Activated T-cell treated with anti-CD3 and anti-CD28 coated beads, Interleukin-2, amount 50 U/mL, for 1 hour (primary cell): Measurements from ENCODE around the gene ZNF556.
"Not testable (repeated sequence)": the region's sequence is repeated elsewhere in the genome, so short reads cannot be mapped to it uniquely, and the experiment has no call there.

ENCODE experiments used
- DNase-seq: peaks from one replicate; pipeline ENCODE4 v3.0.0-alpha.2; 2020

ZNF556 gene

GRCh38 chr19:2854849-2855248 lies 12.3 kb upstream of the ZNF556 start:
- no peak for DNase-seq

DNA sequence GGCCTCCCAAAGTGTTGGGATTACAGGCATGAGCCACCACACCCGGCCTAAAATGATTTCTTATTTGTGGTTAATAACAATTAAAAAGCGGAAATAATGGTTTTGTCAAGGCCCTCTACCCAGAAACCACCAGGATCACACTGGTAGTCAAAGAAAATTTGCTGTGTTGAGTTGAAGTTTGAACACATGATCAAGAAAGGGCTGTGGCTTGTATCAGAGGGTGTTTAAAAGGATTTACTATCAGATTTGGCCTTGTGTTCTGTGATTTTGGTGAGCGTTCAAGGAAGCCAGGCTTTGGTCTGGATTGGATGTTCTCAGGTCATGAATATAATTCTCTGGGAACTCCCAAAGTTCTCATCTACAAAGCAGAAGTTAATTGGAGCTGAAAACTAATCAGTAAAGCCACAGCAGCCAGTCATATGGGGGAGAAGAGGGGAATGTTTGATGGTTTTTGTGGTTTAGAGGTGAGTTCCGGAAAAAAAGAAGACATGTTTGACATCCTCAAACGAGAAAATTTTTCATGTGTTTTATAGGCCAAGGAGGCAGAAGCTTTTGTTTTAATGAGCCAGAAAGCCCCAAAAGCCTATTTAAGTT lies 10.6 kb upstream of the ZNF556 start:
- no peak for DNase-seq

- DNase-seq, result no peak
Measured at GRCh38 chr19:2858864-2859263, 8.3 kb upstream of the ZNF556 start.

GRCh38 chr19:2863816-2864215 lies 3.3 kb upstream of the ZNF556 start:
- DNase-seq, result no peak

- DNase-seq, result no peak
Measured at GRCh38 chr19:2865334-2866100, 1.6 kb upstream of the ZNF556 start.

DNA sequence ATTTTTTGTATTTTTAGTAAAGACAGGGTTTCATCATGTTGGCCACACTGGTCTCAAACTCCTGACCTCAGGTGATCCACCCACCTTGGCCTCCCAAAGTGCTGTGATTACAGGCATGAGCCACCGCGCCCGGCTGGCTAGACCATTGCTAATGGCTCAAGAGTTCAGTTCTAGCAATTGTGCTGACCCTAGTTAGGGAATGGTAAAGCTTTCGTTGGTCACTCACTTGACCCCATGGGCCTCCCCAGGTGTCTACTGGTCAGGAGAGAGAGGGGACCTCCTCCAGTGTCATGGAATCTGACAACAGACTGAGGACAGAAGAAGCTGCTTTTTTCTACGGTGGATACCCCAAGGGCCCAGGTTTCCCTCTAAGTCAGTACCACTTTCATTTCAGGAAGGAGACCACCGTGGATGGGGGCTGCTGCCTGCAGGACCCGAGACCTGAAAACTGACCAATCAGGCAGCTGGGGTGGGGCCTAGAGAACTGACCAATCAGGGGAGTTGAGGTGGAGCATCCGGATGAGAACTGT lies 575 bp upstream of the ZNF556 start:
- DNase-seq, result no peak

DNA sequence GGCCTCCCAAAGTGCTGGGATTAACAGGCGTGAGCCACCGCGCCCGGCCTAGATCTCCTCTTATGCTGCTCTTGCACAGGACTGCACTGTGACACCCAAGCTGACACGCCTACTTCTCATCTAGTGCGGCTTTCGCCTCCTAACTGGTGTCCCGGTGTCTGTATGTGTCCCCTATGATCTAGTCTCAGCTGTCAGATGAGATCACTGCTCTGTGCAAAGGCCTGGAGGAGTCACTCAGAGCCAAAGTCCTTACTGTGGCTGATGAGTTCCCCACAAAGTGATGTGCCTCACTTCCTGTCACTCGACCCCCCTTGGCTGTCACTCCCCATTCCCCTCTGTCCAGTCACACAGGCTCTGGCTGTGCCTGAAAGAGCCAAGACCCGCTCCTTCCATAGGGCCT lies 2.5 kb downstream of the ZNF556 start:
- no peak for DNase-seq

- DNase-seq, result peak; percentile 33
Measured at GRCh38 chr19:2872175-2872574, 5.0 kb downstream of the ZNF556 start.

- no peak for DNase-seq
Measured at GRCh38 chr19:2877398-2878331, 10.5 kb downstream of the ZNF556 start.

DNA sequence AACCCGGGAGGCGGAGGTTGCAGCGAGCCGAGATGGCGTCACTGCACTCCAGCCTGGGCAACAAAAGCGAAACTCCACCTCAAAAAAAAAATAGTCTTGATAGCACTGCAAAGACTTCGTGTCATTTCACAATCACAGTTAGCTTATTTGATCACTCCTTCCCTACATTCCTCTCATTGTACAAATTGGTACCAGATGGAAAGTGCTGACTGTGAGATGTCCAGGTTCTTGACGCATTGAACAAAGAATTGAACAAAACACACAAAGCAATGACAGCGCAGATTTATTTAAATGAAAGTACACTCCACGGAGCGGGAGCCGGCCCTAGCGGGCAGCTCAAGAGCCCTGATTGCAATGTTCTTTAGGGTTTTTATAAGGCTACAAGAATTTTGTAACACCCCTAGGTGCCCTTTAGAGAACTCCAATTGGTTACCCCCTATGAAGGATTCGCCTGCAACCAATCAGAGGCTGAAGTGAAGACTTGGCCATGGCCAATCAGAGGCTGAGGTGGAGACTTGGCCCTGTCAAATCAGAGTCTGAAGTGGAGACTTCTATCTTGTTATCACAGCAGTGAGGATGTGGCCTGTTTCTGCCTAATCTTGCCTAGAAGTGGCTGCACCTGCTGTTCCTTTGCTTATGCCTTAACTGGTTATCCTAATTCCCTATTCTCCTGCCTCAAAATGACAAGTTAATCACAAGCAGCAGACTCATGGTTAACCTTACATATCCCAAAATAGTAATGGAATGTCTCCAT lies 16.7 kb downstream of the ZNF556 start:
- DNase-seq, result no peak

- DNase-seq, result no peak
Measured at GRCh38 chr19:2885736-2886135, 18.6 kb downstream of the ZNF556 start.

GRCh38 chr19:2887391-2887914 lies 20.3 kb downstream of the ZNF556 start:
- DNase-seq, result peak; percentile 25

DNA sequence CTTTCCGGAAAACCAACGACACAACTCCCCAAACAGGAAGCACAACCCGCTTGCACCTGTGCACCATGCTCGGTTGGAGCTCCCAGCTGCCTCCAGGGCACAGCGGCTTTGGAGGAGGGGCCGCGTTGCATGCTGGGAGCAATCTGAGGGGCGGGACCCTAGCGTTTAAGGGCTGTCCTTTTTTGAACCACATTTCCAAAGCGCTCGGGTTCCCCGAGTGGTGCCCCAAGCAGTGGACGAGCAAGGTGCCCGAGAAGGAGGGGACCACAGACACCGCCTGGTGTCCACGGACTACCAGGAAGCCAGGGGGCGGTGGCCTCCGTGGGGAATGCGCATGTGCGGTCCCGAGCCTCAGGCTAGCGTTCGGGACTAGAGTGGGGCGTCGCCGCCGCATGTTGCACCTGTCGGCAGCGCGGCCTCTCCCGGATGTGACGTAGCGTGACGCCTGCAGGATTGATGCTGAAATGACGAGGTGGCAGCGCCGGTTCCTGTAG lies 21.6 kb downstream of the ZNF556 start:
- DNase-seq, result peak; percentile 35

DNA sequence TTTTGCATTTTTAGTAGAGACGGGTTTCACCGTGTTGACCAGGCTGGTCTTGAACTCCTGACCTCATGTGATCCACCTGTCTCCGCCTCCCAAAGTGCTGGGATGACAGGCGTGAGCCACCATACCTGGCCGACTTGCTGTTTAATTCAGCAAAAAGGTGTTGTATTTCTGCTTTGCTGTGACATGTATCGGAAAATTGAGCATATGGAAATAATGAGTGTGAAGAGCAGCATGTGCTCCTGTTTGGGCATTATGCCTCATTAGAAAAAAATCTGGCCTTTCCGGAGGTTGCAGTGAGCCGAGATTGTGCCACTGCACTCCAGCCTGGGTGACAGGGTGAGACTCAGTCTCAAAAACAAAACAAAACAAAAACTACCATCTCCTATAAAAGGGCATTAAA lies 23.4 kb downstream of the ZNF556 start:
- not testable (repeated sequence) for DNase-seq

GRCh38 chr19:2896694-2897093 lies 29.6 kb downstream of the ZNF556 start:
- DNase-seq, result no peak

DNA sequence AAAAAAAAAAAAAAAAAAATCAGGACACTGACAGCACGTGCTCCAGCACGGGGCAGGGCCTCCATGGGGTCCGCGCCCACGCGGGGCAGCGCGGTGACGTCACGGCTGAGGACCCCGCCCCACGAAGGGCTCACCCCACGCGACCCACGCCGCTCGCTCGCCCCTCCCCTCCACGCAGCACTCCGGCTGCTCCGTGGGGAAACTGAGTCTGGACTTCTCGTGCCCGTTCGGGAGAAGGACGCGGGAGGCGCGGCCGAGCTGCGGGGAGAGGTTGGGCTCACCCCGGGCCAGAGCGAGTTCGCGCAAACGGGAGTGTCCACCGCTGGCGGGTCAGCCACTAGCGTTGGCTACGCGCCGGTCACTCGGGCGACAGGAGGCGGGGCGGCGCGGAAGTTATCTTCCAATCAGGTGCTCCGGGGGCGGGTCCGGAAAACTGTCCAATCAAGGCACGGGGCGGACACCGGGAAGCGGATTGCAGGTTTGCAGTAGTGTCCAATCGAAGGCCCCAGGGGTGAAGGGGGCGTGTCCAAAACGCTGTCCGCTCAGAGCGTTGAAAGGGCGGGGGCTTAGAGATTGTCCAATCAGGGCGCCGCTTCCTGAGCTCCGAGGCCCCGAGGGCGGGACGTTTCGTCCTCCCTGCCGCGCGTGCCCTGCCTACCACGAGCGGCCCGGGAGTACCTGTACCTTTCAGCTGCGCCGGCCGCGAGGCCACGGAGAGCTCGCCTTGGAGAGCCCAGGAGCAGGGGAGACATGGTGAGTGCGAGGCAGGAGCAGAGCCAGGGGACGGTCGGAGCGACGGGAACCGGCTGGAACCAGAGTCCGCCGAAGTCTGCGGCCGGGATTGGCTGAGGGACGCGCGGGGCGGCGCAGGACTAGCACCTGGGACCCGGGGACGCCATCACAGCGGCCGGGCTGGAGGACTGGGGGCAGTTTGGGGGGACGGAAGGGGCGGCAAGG lies 33.4 kb downstream of the ZNF556 start, which contains the start of gene ZNF57:
ZNF57 (plus strand) TSS at position 633 of the 957 bp plus-strand sequence; CDS start at position 751, 118 bp downstream.
- DNase-seq, result peak; percentile 95

DNA sequence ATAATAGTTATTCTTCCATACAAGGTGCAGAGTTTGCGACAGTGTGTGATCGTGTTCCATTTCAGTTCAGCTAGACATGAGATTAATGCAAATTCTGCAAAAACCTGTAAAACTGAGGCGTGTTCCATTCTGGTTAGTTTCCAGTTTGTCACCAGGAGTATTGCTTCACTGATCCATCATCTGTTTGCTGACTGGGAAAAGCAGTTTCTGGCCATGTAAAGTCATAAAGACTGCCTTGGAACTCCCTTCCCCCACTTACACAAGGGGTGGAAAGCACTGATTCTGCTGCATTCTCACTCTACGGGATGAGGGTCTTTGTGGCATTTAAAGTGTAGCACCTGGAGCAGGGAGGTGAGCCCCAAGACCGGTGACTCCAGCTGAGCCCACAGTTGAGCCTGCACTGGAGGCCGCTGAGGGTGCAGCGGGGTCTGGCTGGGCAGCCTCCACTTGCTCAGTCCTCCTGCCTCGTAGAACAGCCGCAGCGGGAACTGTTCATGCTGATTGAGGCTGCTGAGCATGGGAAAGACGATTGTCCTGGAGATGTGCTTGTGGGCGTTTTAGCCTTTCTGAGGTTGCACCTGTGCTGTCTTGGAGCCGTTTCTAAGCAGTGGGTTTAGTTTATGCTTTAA lies 35.6 kb downstream of the ZNF556 start:
- DNase-seq, result no peak

DNA sequence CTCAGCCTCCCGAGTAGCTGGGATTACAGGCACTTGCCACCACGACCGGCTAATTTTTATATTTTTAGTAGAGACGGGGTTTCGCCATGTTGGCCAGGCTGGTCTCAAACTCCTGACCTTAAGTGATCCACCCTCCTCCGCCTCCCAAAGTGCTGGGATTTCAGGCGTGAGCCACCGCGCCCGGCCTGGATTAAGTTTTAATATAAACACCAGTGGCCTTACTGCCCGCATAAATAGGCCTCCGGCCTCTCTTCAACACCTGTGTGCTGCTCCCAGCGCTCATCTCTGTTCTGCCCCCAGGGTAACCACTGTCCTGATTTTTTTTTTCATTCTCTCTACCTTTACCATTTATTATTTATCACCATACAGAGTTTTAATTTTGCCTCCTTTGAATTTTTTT lies 36.2 kb downstream of the ZNF556 start:
- DNase-seq, result not testable (repeated sequence)

DNA sequence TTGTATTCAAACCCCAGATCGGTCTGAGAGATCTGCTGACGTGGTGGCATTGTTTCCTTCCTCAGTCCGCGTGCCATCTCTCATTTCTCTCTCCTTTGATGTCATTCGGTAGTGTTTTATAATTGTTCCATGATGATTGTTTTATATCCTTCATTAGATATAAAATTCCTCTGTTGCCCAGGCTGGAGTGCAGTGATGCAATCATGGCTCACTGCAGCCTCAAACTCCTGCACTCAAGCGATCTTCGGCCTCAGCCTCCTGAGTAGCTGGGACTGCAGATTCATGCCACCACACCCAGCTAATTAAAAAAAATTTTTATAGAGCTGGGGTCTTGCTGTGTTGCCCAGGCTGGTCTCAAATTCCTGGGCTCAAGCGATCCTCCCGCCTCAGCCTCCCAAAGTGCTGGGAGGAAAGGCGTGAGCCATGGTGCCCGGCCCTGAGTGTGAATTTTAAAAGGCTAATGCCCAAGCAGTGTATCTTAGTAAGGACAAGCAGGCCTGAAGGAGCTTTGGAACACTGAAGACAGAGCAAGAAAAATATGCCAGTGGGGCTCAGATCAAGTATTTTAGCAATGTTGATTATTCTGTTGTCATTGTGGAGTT lies 38.9 kb downstream of the ZNF556 start:
- DNase-seq, result no peak
